ENCODE results near the gene AGPAT4. TPM values are rescaled to one million over a fixed set of nuclear protein-coding genes. Genes with fewer than 3 reads are reported as not detected.

Gene AGPAT4
- total and polyA plus RNA-seq, 2 experiments from 2014 or later, result 10.6 to 11.8 TPM

DNA sequence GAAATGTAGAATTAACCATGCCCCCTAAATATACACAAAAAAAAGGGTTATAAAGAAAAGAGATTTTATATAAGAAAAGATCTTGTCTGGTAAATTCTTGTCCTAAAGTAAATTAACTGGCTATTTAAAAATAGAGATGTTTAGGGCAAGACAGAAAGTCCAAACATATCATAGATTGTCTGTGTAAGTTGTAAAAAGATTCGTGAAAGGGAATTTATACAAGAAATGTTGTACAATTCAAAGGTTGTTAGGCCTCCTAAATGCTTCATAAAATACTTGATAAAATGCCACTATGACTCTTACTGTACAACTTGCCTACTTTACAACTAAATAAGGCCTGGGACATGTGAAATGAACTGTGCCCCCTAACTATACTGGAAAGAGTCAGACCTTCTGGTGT lies 21.9 kb upstream of the AGPAT4 start:
- Histone ChIP-seq H3K36me3 (replicated peaks; ENCODE audit: insufficient read depth, low read depth) (no peaks in the 10 kb centered on the region), H3K27me3 (no peaks in the 10 kb centered on the region), H2AFZ (no peak overlapping the region), H3K79me2 (no peaks in the 10 kb centered on the region), H3K4me2 (no peak overlapping the region), H3K4me3 (no peak overlapping the region), H3K9me3 (ENCODE audit: low read depth) (peaks cover 5% of the 10 kb centered on the region), H3K9me2 (replicated peaks; ENCODE audit: insufficient read depth) (no peaks in the 10 kb centered on the region), H3K4me1 (ENCODE audit: insufficient read depth) (no peaks in the 10 kb centered on the region), H4K20me1 (ENCODE audit: insufficient read depth, poor library complexity, severe bottlenecking) (no peaks in the 10 kb centered on the region), H3K27ac (no peak overlapping the region)
- TF ChIP-seq EZH2 (IDR thresholded peaks at IDR 0.05; ENCODE audit: borderline replicate concordance) (no peak), CTCF (IDR thresholded peaks at IDR 0.05; ENCODE audit: poor library complexity) (no peak), EZH2phosphoT487 (IDR thresholded peaks at IDR 0.05; ENCODE audit: low read depth, severe bottlenecking, unreplicated experiment) (no peak)
- 92% methylated on average over 1 of the region's 1 CpG for WGBS (ENCODE audit: low lambda C conversion rate, missing lambda C conversion rate)
- no peak for DNase-seq (ENCODE audit: low spot score)

DNA sequence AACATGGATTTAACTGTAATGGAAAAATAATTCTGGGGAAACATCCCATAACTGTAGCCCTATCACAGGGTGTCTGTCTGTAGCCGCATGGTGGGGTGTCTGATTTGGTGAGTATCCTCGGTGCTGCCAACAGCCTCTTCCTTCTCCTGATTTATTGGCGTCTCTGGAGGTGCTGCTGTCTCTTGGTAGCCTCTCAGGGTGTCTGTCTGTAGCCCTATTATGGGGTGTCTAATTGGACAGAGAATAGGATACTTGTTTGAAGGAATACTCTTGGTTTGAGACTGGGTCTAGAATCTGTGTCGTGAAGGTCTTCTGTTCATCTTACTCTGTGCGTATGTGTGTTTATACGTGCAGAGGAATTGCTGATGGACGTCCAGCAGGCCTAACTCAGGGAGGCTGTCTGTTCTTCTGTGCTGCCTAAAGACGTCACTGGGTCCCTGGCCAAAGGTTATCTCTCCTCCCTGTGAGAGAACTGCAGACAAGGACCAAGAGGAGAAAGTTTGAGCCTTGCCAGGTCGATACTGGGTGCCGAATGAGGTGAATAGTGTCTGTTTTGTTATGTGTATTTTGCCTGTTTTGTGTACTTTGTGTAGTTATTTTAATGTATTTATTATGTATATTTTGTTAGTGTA lies 18.9 kb upstream of the AGPAT4 start:
- Histone ChIP-seq H3K27ac (no peak overlapping the region), H3K27me3 (no peaks in the 10 kb centered on the region), H3K4me3 (no peak overlapping the region), H3K79me2 (no peaks in the 10 kb centered on the region), H3K9me3 (ENCODE audit: low read depth) (peaks cover 5% of the 10 kb centered on the region), H4K20me1 (ENCODE audit: insufficient read depth, poor library complexity, severe bottlenecking) (no peaks in the 10 kb centered on the region), H2AFZ (no peak overlapping the region), H3K4me1 (ENCODE audit: insufficient read depth) (no peaks in the 10 kb centered on the region), H3K36me3 (replicated peaks; ENCODE audit: insufficient read depth, low read depth) (no peaks in the 10 kb centered on the region), H3K4me2 (no peak overlapping the region), H3K9me2 (replicated peaks; ENCODE audit: insufficient read depth) (no peaks in the 10 kb centered on the region)
- TF ChIP-seq EZH2phosphoT487 (IDR thresholded peaks at IDR 0.05; ENCODE audit: low read depth, severe bottlenecking, unreplicated experiment), result no peak
- no peak for TF ChIP-seq EZH2 (IDR thresholded peaks at IDR 0.05; ENCODE audit: borderline replicate concordance)
- TF ChIP-seq CTCF (IDR thresholded peaks at IDR 0.05; ENCODE audit: poor library complexity), result no peak
- DNase-seq (ENCODE audit: low spot score), result no peak
- 70% methylated on average over 10 of the region's 10 CpGs for WGBS (ENCODE audit: low lambda C conversion rate, missing lambda C conversion rate)

GRCh38 chr6:161292145-161292544 lies 18.3 kb upstream of the AGPAT4 start:
- Histone ChIP-seq H3K79me2 (no peaks in the 10 kb centered on the region), H3K27ac (no peak overlapping the region), H2AFZ (no peak overlapping the region), H3K4me3 (no peak overlapping the region), H3K27me3 (no peaks in the 10 kb centered on the region), H4K20me1 (ENCODE audit: insufficient read depth, poor library complexity, severe bottlenecking) (no peaks in the 10 kb centered on the region), H3K4me2 (no peak overlapping the region), H3K36me3 (replicated peaks; ENCODE audit: insufficient read depth, low read depth) (no peaks in the 10 kb centered on the region), H3K9me2 (replicated peaks; ENCODE audit: insufficient read depth) (no peaks in the 10 kb centered on the region), H3K4me1 (ENCODE audit: insufficient read depth) (no peaks in the 10 kb centered on the region), H3K9me3 (ENCODE audit: low read depth) (peaks cover 2% of the 10 kb centered on the region)
- WGBS (ENCODE audit: low lambda C conversion rate, missing lambda C conversion rate), result 83% methylated on average over 6 of the region's 6 CpGs
- TF ChIP-seq EZH2phosphoT487 (IDR thresholded peaks at IDR 0.05; ENCODE audit: low read depth, severe bottlenecking, unreplicated experiment) (no peak), CTCF (IDR thresholded peaks at IDR 0.05; ENCODE audit: poor library complexity) (no peak), EZH2 (IDR thresholded peaks at IDR 0.05; ENCODE audit: borderline replicate concordance) (no peak)
- DNase-seq (ENCODE audit: low spot score), result no peak

Measured in hepatocyte (in vitro differentiated cells).